Cardiac fibroblast (primary cell): Measurements from ENCODE around the gene ONECUT3.

Experiments used
- DNase-seq, 2 donors: peaks; one replicate each; pipeline versions ENCODE4 v3.0.0 to v3.0.0-alpha.2; 2010; ENCODE audit warnings: low read depth in 2 of 2
- H3K4me3 ChIP-seq, 2 donors: replicated peaks in 1 of 2; 1 replicate in 1 of 2; 2 replicates in 1 of 2; pipeline ENCODE4 v1.5.1; 2011; ENCODE audit warnings: low read depth in 2 of 2, low read length in 2 of 2, mild to moderate bottlenecking in 2 of 2, moderate library complexity in 1 of 2
- CTCF ChIP-seq: IDR thresholded peaks from one replicate; pipeline ENCODE4 v1.5.1; 2011; ENCODE audit warnings: low read depth, mild to moderate bottlenecking, low read length, inconsistent platforms

Gene ONECUT3

GRCh38 chr19:1765904-1766799 lies 12.8 kb downstream of the ONECUT3 start:
- no peak for DNase-seq
- no peak overlapping the region for H3K4me3 ChIP-seq
- no peak for TF ChIP-seq CTCF

- no peak overlapping the region for H3K4me3 ChIP-seq
- no peak for TF ChIP-seq CTCF
- DNase-seq, result peak in 1 of 2 donors; percentile 10
Measured at GRCh38 chr19:1766800-1767352, 13.6 kb downstream of the ONECUT3 start.

GRCh38 chr19:1767464-1767933 lies 14.2 kb downstream of the ONECUT3 start:
- peak; percentile 95 for TF ChIP-seq CTCF
- no peak overlapping the region for H3K4me3 ChIP-seq
- DNase-seq, result peak; percentile 27 to 32

- peak in 1 of 2 donors; percentile 43 for DNase-seq
- TF ChIP-seq CTCF, result peak; percentile 52
- H3K4me3 ChIP-seq, result no peak overlapping the region
Measured at GRCh38 chr19:1768248-1768647, 14.9 kb downstream of the ONECUT3 start.

GRCh38 chr19:1768918-1769644 lies 15.8 kb downstream of the ONECUT3 start:
- DNase-seq, result no peak
- H3K4me3 ChIP-seq, result no peak overlapping the region
- TF ChIP-seq CTCF, result no peak

GRCh38 chr19:1769645-1769985 lies 16.3 kb downstream of the ONECUT3 start:
- no peak for TF ChIP-seq CTCF
- DNase-seq, result no peak
- no peak overlapping the region for H3K4me3 ChIP-seq
